Neural progenitor cell (in vitro differentiated cells): Measurements from ENCODE around the gene PLCD4.

Experiments
- CTCF ChIP-seq: fragments of 200-600 bp; sonication (generic); IDR thresholded peaks from 2 replicates; pipeline ENCODE4 v1.5.1; 2017; ENCODE audit warnings: antibody characterized with exemption, mild to moderate bottlenecking
- EZH2 ChIP-seq: fragments of 200-600 bp; sonication (generic); IDR thresholded peaks from 2 replicates; pipeline ENCODE4 v1.6.1; 2017; ENCODE audit warnings: antibody characterized with exemption, mild to moderate bottlenecking, moderate library complexity

- TF ChIP-seq CTCF (no peak), EZH2 (no peak)
Observed at GRCh38 chr2:218627939-218628338, 20.2 kb downstream of the PLCD4 start.
